SU-DHL-6 (cell line): Measurements from ENCODE around the gene SYS1.

ENCODE experiments used
- EZH2phosphoT487 ChIP-seq: fragments of 200-600 bp; sonication (generic), shearing (Covaris generic); conservative IDR thresholded peaks from 2 replicates; pipeline ENCODE4 v1.6.1; 2018; ENCODE audit warnings: mild to moderate bottlenecking, antibody characterized with exemption, low read length, moderate library complexity, mixed read lengths
- TF ChIP-seq, protein P1 (sequence below): fragments of 200-600 bp; sonication (generic); IDR thresholded peaks from one replicate; pipeline ENCODE4 v1.5.1; 2017; ENCODE audit warnings: antibody characterized with exemption, mild to moderate bottlenecking, low read length, moderate library complexity; ENCODE audit not compliant: insufficient read depth, poor library complexity, severe bottlenecking

GRCh38 chr20:45413479-45413878 lies 50.5 kb downstream of the SYS1 start:
- no peak for TF ChIP-seq EZH2phosphoT487
- TF ChIP-seq, protein P1, sequence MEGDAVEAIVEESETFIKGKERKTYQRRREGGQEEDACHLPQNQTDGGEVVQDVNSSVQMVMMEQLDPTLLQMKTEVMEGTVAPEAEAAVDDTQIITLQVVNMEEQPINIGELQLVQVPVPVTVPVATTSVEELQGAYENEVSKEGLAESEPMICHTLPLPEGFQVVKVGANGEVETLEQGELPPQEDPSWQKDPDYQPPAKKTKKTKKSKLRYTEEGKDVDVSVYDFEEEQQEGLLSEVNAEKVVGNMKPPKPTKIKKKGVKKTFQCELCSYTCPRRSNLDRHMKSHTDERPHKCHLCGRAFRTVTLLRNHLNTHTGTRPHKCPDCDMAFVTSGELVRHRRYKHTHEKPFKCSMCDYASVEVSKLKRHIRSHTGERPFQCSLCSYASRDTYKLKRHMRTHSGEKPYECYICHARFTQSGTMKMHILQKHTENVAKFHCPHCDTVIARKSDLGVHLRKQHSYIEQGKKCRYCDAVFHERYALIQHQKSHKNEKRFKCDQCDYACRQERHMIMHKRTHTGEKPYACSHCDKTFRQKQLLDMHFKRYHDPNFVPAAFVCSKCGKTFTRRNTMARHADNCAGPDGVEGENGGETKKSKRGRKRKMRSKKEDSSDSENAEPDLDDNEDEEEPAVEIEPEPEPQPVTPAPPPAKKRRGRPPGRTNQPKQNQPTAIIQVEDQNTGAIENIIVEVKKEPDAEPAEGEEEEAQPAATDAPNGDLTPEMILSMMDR: no peak
